Measurements from ENCODE around the gene GRB14.

GRB14 gene

DNA sequence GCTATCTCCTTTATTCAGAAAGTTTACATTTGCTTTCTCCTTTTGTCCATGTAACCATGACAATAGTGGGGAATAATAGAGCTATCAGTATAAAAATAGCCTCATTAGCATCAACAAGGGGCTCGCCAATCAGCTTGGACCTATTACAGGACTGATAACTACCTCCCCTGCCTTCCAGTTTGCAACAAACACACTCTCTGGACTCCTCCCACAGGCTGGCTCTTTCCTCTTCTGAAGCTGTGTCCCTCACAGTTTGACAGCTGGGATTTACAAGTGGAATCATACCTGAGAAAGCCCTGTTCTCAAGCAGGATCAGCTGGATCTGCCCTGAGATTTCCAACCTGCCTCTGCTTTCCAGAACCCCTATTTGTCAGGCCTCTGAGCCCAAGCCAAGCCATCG lies 162.5 kb downstream of the GRB14 start:
- TF ChIP-seq, protein P1, sequence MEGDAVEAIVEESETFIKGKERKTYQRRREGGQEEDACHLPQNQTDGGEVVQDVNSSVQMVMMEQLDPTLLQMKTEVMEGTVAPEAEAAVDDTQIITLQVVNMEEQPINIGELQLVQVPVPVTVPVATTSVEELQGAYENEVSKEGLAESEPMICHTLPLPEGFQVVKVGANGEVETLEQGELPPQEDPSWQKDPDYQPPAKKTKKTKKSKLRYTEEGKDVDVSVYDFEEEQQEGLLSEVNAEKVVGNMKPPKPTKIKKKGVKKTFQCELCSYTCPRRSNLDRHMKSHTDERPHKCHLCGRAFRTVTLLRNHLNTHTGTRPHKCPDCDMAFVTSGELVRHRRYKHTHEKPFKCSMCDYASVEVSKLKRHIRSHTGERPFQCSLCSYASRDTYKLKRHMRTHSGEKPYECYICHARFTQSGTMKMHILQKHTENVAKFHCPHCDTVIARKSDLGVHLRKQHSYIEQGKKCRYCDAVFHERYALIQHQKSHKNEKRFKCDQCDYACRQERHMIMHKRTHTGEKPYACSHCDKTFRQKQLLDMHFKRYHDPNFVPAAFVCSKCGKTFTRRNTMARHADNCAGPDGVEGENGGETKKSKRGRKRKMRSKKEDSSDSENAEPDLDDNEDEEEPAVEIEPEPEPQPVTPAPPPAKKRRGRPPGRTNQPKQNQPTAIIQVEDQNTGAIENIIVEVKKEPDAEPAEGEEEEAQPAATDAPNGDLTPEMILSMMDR (IDR thresholded peaks at IDR 0.05; ENCODE audit: insufficient read depth, low read length, poor library complexity, severe bottlenecking) = no peak
- DNase-seq (ENCODE audit: extremely low read depth, insufficient read length) = no peak
- Histone ChIP-seq H3K36me3 (ENCODE audit: control insufficient read depth, insufficient read depth, low read length) (no peaks in the 10 kb centered on the region), H3K27me3 (replicated peaks; ENCODE audit: control insufficient read depth, insufficient read depth, low read length) (no peaks in the 10 kb centered on the region), H3K4me3 (replicated peaks; ENCODE audit: low read depth, low read length) (no peak overlapping the region)

DNA sequence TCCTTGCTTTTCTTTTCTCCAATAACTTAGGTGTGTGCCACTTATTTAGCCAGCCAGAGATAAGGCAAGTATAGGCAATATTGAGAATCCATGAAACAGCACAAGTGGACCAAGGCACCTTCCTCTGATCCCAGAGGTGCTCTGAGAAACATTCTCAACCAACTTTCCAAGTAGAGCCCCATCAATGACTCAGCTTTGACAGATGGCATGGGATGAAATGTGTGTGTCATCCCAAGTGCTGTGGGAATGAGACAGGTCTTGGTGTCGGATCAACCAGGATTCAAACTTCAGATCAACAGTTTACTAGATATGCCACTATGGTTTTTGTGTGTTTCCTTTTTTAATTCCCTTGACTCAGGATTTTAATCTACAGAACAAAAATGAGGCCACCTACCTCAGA lies 164.0 kb downstream of the GRB14 start:
- no peak for DNase-seq (ENCODE audit: extremely low read depth, insufficient read length)
- TF ChIP-seq, protein P1 (IDR thresholded peaks at IDR 0.05; ENCODE audit: insufficient read depth, low read length, poor library complexity, severe bottlenecking) = no peak

DNA sequence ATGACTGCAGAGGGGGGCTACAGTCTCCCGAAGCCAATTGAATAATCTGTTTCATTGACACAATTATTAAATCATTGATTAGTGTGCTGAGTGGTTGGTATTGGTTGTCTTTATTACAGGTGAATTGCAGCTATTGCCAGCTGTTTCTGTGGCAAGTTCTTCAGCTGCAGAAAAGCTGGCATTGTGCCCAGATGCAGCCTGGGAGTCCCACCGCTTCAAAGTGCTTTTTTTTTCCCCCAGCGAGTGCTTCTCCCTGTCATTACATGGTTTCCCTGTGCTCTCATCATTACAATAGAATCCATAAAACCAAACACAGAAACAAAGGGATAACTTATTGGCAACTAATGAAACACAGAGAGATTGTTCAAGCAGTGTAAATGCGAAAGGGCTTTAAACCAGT lies 164.7 kb downstream of the GRB14 start:
- Histone ChIP-seq H3K4me3 (replicated peaks; ENCODE audit: low read depth, low read length) (no peak overlapping the region), H3K36me3 (ENCODE audit: control insufficient read depth, insufficient read depth, low read length) (no peaks in the 10 kb centered on the region), H3K27me3 (replicated peaks; ENCODE audit: control insufficient read depth, insufficient read depth, low read length) (no peaks in the 10 kb centered on the region)
- TF ChIP-seq, protein P1 (IDR thresholded peaks at IDR 0.05; ENCODE audit: insufficient read depth, low read length, poor library complexity, severe bottlenecking) = no peak
- no peak for DNase-seq (ENCODE audit: extremely low read depth, insufficient read length)

More for the DNA sequence above, 164.0 kb downstream of the GRB14 start:
- no peaks in the 10 kb centered on the region for H3K27me3 ChIP-seq (replicated peaks; ENCODE audit: control insufficient read depth, insufficient read depth, low read length)
- H3K36me3 ChIP-seq (ENCODE audit: control insufficient read depth, insufficient read depth, low read length) = no peaks in the 10 kb centered on the region
- H3K4me3 ChIP-seq (replicated peaks; ENCODE audit: low read depth, low read length) = no peak overlapping the region

DNA sequence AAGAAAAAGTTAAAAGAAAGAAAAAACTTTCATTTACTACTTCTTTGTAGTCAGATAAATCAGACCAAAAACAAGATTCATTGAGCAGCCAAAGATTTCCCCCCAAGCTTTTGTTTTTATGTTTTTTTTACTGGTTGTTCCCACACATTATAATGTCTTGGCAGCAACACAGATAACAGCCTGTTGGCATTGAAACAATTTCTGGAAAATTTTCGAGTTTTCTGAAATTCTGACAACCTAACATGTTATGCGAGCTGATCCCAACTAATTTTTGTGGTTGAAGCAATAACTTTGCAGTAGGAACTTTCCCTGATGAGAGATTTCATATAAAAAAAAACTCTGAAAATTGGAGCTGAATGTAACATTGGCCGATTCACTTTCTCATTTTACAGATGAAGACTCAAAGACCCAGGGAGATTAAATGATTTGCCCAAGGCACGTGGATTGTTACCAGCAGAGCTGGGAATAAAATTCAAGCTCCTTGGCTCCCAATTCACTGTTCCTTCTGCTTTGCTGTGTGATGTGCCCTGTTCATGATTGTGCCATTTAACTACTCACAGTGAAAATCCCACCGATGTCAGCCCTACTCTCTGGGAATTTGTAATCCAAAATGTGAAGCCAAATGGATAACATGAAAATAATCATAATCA lies 167.5 kb downstream of the GRB14 start:
- Histone ChIP-seq H3K4me3 (replicated peaks; ENCODE audit: low read depth, low read length) (no peak overlapping the region), H3K27me3 (replicated peaks; ENCODE audit: control insufficient read depth, insufficient read depth, low read length) (no peaks in the 10 kb centered on the region), H3K36me3 (ENCODE audit: control insufficient read depth, insufficient read depth, low read length) (no peaks in the 10 kb centered on the region)
- no peak for DNase-seq (ENCODE audit: extremely low read depth, insufficient read length)
- TF ChIP-seq, protein P1 (IDR thresholded peaks at IDR 0.05; ENCODE audit: insufficient read depth, low read length, poor library complexity, severe bottlenecking) = no peak

DNA sequence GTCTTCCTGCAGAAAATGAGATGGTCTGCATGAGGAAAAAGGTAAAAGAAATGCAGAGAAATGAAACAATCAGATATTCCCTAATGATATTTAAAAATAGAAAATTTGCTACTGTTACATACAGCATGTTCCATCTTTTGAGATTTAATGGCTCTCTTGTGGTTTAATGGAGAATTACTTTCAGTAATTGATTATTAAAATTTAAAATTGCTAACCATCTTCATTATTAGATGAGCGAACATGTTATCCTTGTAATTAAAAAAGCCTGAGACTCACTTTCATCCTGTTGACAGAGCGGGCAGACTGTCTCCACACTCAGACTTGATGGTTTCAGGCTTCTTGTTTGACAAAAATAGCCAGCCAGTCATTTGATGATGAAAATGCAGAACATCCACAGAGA lies 171.0 kb downstream of the GRB14 start:
- H3K4me3 ChIP-seq (replicated peaks; ENCODE audit: low read depth, low read length) = no peak overlapping the region
- TF ChIP-seq, protein P1 (IDR thresholded peaks at IDR 0.05; ENCODE audit: insufficient read depth, low read length, poor library complexity, severe bottlenecking) = no peak
- H3K36me3 ChIP-seq (ENCODE audit: control insufficient read depth, insufficient read depth, low read length) = no peaks in the 10 kb centered on the region
- no peak for DNase-seq (ENCODE audit: extremely low read depth, insufficient read length)
- no peaks in the 10 kb centered on the region; the same call in 1 of the 2 replicates for H3K27me3 ChIP-seq (replicated peaks; ENCODE audit: control insufficient read depth, insufficient read depth, low read length)

DNA sequence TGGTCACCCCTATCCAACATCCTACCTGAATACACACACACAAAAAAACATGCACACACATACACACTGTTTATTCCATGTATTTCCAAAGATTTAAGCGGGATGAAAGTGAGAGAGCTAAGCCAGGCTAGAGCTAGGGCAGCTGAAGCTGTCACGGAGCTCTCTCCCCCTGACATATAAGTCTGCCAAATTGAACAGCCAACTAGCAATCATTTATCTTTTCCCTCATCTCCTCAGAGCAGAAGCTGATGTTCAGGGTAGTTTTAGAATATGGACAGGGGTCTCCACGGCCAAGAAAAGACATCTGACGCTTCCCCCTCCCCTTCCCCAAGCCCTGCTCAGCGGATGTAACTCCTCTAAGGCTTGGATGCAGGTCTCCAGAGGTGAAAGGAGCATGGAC lies 171.6 kb downstream of the GRB14 start:
- TF ChIP-seq, protein P1 (IDR thresholded peaks at IDR 0.05; ENCODE audit: insufficient read depth, low read length, poor library complexity, severe bottlenecking) = no peak
- Histone ChIP-seq H3K27me3 (replicated peaks; ENCODE audit: control insufficient read depth, insufficient read depth, low read length) (no peaks in the 10 kb centered on the region; the same call in 1 of the 2 replicates), H3K4me3 (replicated peaks; ENCODE audit: low read depth, low read length) (no peak overlapping the region), H3K36me3 (ENCODE audit: control insufficient read depth, insufficient read depth, low read length) (no peaks in the 10 kb centered on the region)
- no peak for DNase-seq (ENCODE audit: extremely low read depth, insufficient read length)

All from GM06990 (cell line).